A549 (cell line): ENCODE data around the gene TMEM235.

ENCODE experiments used
- CTCF ChIP-seq: fragments of >200 bp; sonication (Bioruptor Twin); formaldehyde crosslinking; IDR thresholded peaks from 3 replicates; pipeline ENCODE4 v1.5.1; 2016
- ELK1 ChIP-seq: fragments of 150-350 bp; IDR thresholded peaks from 2 replicates; pipeline ENCODE4 v1.6.1; 2014; ENCODE audit warnings: low read depth, mild to moderate bottlenecking, low read length
- EP300 ChIP-seq, 2 experiments: fragments of >200 bp; sonication (Bioruptor Twin); formaldehyde crosslinking; IDR thresholded peaks; 2 replicates in 1 of 2; 3 replicates in 1 of 2; pipeline ENCODE4 v1.6.1; 2016 to 2017
- KDM1A ChIP-seq: fragments of 200-600 bp; sonication (generic); IDR thresholded peaks from 2 replicates; pipeline ENCODE4 v1.6.1; 2016; ENCODE audit warnings: low read depth, mild to moderate bottlenecking
- MAFK ChIP-seq: fragments of 450-650 bp; IDR thresholded peaks from 2 replicates; pipeline ENCODE4 v1.6.1; 2014; ENCODE audit not compliant: partially characterized antibody
- NFE2L2 ChIP-seq: fragments of 150-350 bp; conservative IDR thresholded peaks from 2 replicates; pipeline ENCODE4 v1.6.1; 2014; ENCODE audit warnings: low read length
- PBX3 ChIP-seq: IDR thresholded peaks from 2 replicates; pipeline ENCODE4 v1.6.1; 2012
- POLR2A ChIP-seq: IDR thresholded peaks from 2 replicates; pipeline ENCODE4 v1.6.1; 2012; ENCODE audit warnings: mild to moderate bottlenecking, low read length
- POLR2AphosphoS2 ChIP-seq: conservative IDR thresholded peaks from 2 replicates; pipeline ENCODE4 v1.6.1; 2012; ENCODE audit warnings: low read length, improper control_type of control experiment, inconsistent platforms
- REST ChIP-seq: fragments of 200-600 bp; sonication (generic); IDR thresholded peaks from 2 replicates; pipeline ENCODE4 v1.6.1; 2016; ENCODE audit warnings: antibody characterized with exemption, mild to moderate bottlenecking, moderate library complexity

GRCh38 chr17:78275355-78275754, 43.9 kb downstream of the TMEM235 start:
- no peak for TF ChIP-seq CTCF
- TF ChIP-seq PBX3 = no peak
- no peak for TF ChIP-seq KDM1A
- TF ChIP-seq EP300 (IDR thresholded peaks at IDR 0.05) = no peak
- no peak for TF ChIP-seq POLR2AphosphoS2
- TF ChIP-seq POLR2A = no peak
- TF ChIP-seq ELK1 = no peak
- TF ChIP-seq MAFK = no peak
- no peak for TF ChIP-seq REST
- TF ChIP-seq NFE2L2 = no peak
